K562 (cell line): ENCODE results near the gene ESAM. TPM values are rescaled to one million over a fixed set of nuclear protein-coding genes. Genes with fewer than 3 reads are reported as not detected.

Experiments
- ATF1 ChIP-seq, 2 experiments: fragments of 450-650 bp in 1 of 2; IDR thresholded peaks; 2 replicates each; pipeline ENCODE4 v1.6.1; 2016; ENCODE audit warnings: missing compliant biosample characterization in 1 of 2, missing genetic modification characterization in 1 of 2
- HMGXB4 ChIP-seq: sonication (generic); formaldehyde crosslinking; IDR thresholded peaks from 2 replicates; pipeline ENCODE4 v1.8.1; 2023; ENCODE audit warnings: mild to moderate bottlenecking, missing genetic modification reagents
- ID3 ChIP-seq, 2 experiments: fragments of 250-450 bp in 1 of 2; fragments of 450-650 bp in 1 of 2; sonication (Bioruptor Pico) in 1 of 2; IDR thresholded peaks; 2 replicates each; pipeline versions ENCODE4 v1.6.1 to v1.8.0; 2016 to 2021; ENCODE audit warnings: mild to moderate bottlenecking in 2 of 2, moderate library complexity in 2 of 2, missing compliant biosample characterization in 1 of 2, missing genetic modification characterization in 1 of 2
- JUND ChIP-seq, 2 experiments: IDR thresholded peaks; 2 replicates in 1 of 2; 3 replicates in 1 of 2; pipeline ENCODE4 v1.6.1; 2011; ENCODE audit warnings: borderline replicate concordance in 2 of 2, low read depth in 2 of 2, low read length in 2 of 2, improper control_type of control experiment in 1 of 2, missing biosample characterization in 1 of 2, missing genetic modification characterization in 1 of 2, missing genetic modification reagents in 1 of 2
- L3MBTL2 ChIP-seq: fragments of 450-650 bp; IDR thresholded peaks from 2 replicates; pipeline ENCODE4 v1.6.1; 2016; ENCODE audit warnings: mild to moderate bottlenecking, moderate library complexity
- MAFF ChIP-seq: IDR thresholded peaks from 2 replicates; pipeline ENCODE4 v1.6.1; 2012; ENCODE audit warnings: low read length, improper control_type of control experiment
- MXD1 ChIP-seq: fragments of 250-450 bp; sonication (Bioruptor Pico); IDR thresholded peaks from 2 replicates; pipeline ENCODE4 v1.8.0; 2021; ENCODE audit warnings: borderline replicate concordance, mild to moderate bottlenecking, moderate library complexity; ENCODE audit not compliant: poor library complexity, severe bottlenecking
- PHF21A ChIP-seq: fragments of 450-650 bp; IDR thresholded peaks from 2 replicates; pipeline ENCODE4 v1.6.1; 2017; ENCODE audit warnings: low read depth, borderline replicate concordance
- RBFOX2 ChIP-seq: fragments of 200-400 bp; formaldehyde crosslinking; IDR thresholded peaks from 2 replicates; pipeline ENCODE4 v1.6.1; 2017; ENCODE audit warnings: low read depth, mild to moderate bottlenecking, low read length, moderate library complexity
- RBM39 ChIP-seq: fragments of 200-400 bp; formaldehyde crosslinking; optimal IDR thresholded peaks from 2 replicates; pipeline ENCODE3; 2018; ENCODE audit warnings: low read depth, low read length
- RNF2 ChIP-seq: sonication (generic); IDR thresholded peaks from 2 replicates; pipeline ENCODE4 v1.6.1; 2016
- RUNX1 ChIP-seq: sonication (generic); IDR thresholded peaks from 2 replicates; pipeline ENCODE4 v1.6.1; 2016; ENCODE audit warnings: antibody characterized with exemption, low read depth
- TAF1 ChIP-seq: IDR thresholded peaks from 2 replicates; pipeline ENCODE4 v1.6.1; 2011; ENCODE audit warnings: mild to moderate bottlenecking, low read length, moderate library complexity; ENCODE audit not compliant: insufficient read depth, control insufficient read depth, severe bottlenecking; ENCODE audit errors: extremely low read depth
- THAP12 ChIP-seq: fragments of 250-450 bp; sonication (Bioruptor Pico); IDR thresholded peaks from 2 replicates; pipeline ENCODE4 v1.9.0; 2021; ENCODE audit warnings: mild to moderate bottlenecking, inconsistent platforms
- ZNF695 ChIP-seq: fragments of 450-650 bp; formaldehyde crosslinking; IDR thresholded peaks from 2 replicates; pipeline ENCODE4 v1.4.0; 2020; ENCODE audit warnings: mild to moderate bottlenecking, moderate library complexity
- polyA plus RNA-seq, 8 experiments: library from polyadenylated mRNA; depleted of rRNA in 4 of 8; stranded (reverse) in 5 of 8; unstranded in 3 of 8; fragments of >200 nt; fragmentation: Nextera tagmentation in 2 of 8; fragmentation: Illumina TruSeq in 1 of 8; extraction: Ambion mirVana in 2 of 8; extraction: Trizol in 1 of 8; gene quantifications; 2 replicates each; pipeline versions ENCODE4 v1.2.1 to v1.2.3, GENCODE V29; 2011 to 2014; ENCODE audit warnings: inconsistent platforms in 1 of 8, missing spikeins in 1 of 8
- total RNA-seq, 7 experiments: library from RNA; depleted of rRNA in 6 of 7; stranded (reverse); fragments of >200 nt in 6 of 7; fragmentation: Illumina TruSeq in 2 of 7; extraction: Trizol in 2 of 7; gene quantifications; 2 replicates each; pipeline versions ENCODE4 v1.2.1 to v1.2.3, GENCODE V29; 2011 to 2021; ENCODE audit warnings: low replicate concordance in 1 of 7
- TF ChIP-seq, protein P1 (sequence below): sonication (generic); formaldehyde crosslinking; IDR thresholded peaks from 2 replicates; pipeline ENCODE4 v1.8.1; 2022; ENCODE audit warnings: missing genetic modification reagents

The ESAM gene
- total and polyA plus RNA-seq, 9 of the 15 experiments (the other 6 are each of a cell fraction or from before 2014, with no cell fraction given): 0.06 to 1.5 (median 0.22) TPM

GRCh38 chr11:124800226-124800929, 38.3 kb upstream of the ESAM start, which contains the start of gene MSANTD2 (continued):
- TF ChIP-seq HMGXB4 (CRISPR knock-in tag) (0 out of 2 replicates have a peak, but pooled peaks have one; percentile 66), MAFF (no peak), MXD1 (no peak), TAF1 (peak; percentile 76), RNF2 (no peak), RBM39 (no peak), ATF1 (CRISPR knock-in tag; IDR thresholded peaks at IDR 0.05) (no peak), ATF1 (tag; IDR thresholded peaks at IDR 0.05) (peak; percentile 93), PHF21A (peak; percentile 96), ZNF695 (CRISPR knock-in tag) (no peak), ID3 (CRISPR knock-in tag; IDR thresholded peaks at IDR 0.05) (no peak), ID3 (tag; IDR thresholded peaks at IDR 0.05) (no peak), L3MBTL2 (peak; percentile 69), RBFOX2 (peak; percentile 93), RUNX1 (no peak), THAP12 (CRISPR knock-in tag) (0 out of 2 replicates have a peak, but pooled peaks have one; percentile 37), JUND (IDR thresholded peaks at IDR 0.05; ENCODE audit: borderline replicate concordance, low read depth, low read length) (peak; percentile 55), JUND (tag; IDR thresholded peaks at IDR 0.05; ENCODE audit: borderline replicate concordance, low read depth, low read length) (no peak)
- TF ChIP-seq, protein P1, sequence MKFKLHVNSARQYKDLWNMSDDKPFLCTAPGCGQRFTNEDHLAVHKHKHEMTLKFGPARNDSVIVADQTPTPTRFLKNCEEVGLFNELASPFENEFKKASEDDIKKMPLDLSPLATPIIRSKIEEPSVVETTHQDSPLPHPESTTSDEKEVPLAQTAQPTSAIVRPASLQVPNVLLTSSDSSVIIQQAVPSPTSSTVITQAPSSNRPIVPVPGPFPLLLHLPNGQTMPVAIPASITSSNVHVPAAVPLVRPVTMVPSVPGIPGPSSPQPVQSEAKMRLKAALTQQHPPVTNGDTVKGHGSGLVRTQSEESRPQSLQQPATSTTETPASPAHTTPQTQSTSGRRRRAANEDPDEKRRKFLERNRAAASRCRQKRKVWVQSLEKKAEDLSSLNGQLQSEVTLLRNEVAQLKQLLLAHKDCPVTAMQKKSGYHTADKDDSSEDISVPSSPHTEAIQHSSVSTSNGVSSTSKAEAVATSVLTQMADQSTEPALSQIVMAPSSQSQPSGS (CRISPR knock-in tag): 0 out of 2 replicates have a peak, but pooled peaks have one; percentile 38
